Astrocyte of the hippocampus (primary cell): Measurements from ENCODE around the gene MAPKAPK2.
"Not testable (repeated sequence)": the region's sequence is repeated elsewhere in the genome, so short reads cannot be mapped to it uniquely, and the experiment has no call there.

ENCODE experiments used
- DNase-seq: peaks from one replicate; pipeline ENCODE4 v3.0.0; 2011; ENCODE audit warnings: low read depth, low spot score

Gene MAPKAPK2

GRCh38 chr1:206741142-206741701 lies 56.5 kb downstream of the MAPKAPK2 start:
- no peak for DNase-seq

- DNase-seq = no peak
Observed at GRCh38 chr1:206742719-206743383, 58.1 kb downstream of the MAPKAPK2 start.

GRCh38 chr1:206744683-206745082 lies 60.0 kb downstream of the MAPKAPK2 start:
- DNase-seq = no peak

DNA sequence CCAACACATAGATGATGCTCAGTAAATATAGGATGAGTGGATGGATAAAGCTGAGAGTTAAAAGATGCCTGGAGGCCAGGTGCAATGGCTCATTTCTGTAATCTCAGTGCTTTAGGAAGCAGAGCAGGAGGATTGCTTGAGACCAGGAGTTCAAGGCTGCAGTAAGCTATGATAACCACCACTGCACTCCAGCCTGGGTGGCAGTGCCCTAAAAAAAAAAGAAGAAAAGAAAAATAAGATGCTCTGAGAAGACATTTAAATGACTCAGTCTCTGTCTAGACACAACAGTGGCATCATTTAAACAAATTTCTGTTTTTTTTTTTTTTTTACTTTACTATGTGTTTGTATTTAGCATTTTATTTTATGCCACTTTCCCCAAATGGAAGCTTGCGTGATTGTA lies 60.6 kb downstream of the MAPKAPK2 start:
- no peak for DNase-seq

DNA sequence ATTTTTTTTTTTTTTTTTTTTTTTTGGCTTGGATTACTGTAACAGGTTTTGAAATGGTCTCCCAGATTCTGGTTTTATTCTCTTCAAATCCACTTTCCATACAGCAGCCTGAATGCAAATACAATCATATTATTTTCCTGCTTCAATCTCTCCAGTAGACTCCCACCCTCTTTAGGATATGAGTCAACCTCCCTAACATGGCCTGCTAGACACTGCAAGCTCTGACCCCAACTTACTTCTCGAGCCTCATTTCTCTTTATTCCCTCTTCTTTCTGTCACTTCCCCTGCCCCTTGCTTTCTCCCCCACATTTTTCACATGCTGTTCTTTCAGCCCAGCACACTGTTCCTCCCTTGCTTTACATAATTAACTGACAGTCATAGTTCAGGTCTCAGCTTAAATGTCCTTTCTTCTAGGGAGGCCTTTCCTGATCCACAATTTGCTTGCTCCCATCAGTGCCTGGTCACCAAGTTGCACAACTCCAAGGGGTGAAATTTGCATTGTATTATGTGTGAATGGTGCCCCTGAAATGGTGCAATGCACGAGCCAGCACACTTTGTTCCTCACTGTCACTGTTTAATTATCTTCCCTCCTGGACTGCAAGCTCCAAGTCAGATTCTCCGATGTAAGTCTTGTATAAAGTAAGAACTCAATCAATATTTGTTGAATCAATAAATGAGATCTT lies 63.8 kb downstream of the MAPKAPK2 start:
- DNase-seq = no peak

- no peak for DNase-seq
Observed at GRCh38 chr1:206751891-206752290, 67.2 kb downstream of the MAPKAPK2 start.

GRCh38 chr1:206752481-206752880 lies 67.8 kb downstream of the MAPKAPK2 start:
- no peak for DNase-seq

GRCh38 chr1:206753141-206753540 lies 68.4 kb downstream of the MAPKAPK2 start:
- no peak for DNase-seq

GRCh38 chr1:206754011-206754410 lies 69.3 kb downstream of the MAPKAPK2 start:
- no peak for DNase-seq

- DNase-seq = no peak
Observed at GRCh38 chr1:206757524-206758266, 73.0 kb downstream of the MAPKAPK2 start.

DNA sequence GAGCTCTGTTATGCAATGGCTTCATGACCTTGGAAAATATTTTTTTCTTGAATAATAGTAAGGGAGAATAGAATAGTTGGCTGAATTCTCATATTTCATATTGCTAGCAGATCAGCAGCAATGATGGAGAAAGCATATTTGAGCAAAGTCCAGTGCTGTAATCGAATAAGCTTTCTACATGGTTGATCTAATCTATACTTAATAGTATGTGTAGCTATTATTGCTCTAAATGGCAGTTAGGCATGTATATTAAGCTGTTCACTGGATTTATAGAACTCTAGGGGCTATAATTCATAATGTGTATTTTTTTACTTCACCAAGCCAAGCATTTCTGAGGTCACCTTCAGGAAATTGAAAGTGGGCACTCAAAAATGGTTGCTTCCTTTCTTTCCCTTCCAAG lies 75.9 kb downstream of the MAPKAPK2 start:
- no peak for DNase-seq

GRCh38 chr1:206761159-206761768 lies 76.6 kb downstream of the MAPKAPK2 start:
- DNase-seq = no peak

DNA sequence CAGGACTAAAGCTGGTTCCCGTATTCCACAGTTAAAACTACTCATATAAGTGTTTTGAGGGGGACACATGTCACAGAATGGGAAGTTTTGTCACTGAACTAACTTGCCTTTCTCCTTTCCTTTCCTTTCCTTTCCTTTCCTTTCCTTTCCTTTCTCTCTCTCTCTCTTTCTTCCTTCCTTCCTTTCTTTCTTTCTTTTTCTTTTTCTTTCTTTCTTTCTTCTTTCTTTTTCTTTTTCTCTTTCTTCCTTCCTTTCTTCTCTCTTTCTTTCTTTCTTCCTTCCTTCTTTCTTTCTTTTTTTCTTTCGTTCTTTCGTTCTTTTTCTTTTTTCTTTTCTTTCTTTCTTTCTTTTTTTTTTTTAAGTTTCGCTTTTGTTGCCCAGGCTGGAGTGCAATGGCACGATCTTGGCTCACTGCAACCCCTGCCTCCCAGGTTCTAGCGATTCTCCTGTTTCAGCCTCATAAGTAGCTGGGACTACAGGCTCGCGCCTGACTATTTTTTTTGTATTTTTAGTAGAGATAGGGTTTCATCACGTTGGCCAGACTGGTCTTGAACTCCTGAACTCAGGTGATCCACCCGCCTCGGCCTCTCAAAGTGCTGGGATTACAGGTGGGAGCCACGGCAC lies 78.1 kb downstream of the MAPKAPK2 start:
- not testable (repeated sequence) for DNase-seq

GRCh38 chr1:206765771-206766170 lies 81.1 kb downstream of the MAPKAPK2 start:
- DNase-seq = not testable (repeated sequence)

GRCh38 chr1:206766251-206766856 lies 81.6 kb downstream of the MAPKAPK2 start:
- DNase-seq = peak; percentile 91

DNA sequence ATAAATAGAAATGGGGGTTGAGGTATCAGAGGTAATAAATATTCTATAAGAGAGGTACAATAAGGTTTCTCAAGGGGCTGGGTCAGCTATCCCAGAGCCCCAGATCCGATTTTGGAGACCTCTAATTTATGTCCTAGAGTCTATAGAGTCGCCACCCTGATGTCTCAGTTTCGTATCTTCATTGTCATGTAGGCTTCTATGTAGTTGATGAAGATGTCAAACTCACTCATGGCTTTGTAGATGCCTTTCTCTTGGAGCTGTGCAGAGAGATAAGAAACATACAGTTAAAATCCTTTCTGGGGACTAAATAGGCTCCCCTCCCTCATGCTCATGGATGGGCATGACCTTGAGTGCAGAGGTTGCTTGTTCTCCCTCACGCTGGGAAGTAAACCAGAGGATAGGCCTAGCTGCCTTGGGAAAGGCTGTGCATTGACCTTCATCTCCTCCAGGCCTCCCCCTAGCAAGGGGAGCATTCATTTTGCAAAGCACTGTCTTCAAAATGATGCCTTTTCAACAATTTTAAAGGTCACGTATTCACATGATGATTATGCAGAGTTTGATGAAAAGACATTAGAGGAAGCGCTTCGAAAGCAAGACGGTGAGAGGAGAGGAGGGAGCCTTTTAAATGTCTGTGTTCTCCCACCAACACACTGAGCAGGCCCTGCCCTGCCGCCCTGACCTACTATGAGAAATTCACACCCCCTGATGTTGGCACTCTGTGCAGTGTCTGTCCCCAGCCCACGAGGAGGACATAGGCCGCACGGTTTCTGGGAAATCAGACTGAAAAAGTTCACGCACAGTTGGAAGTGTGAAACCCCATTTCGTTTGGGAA lies 84.0 kb downstream of the MAPKAPK2 start:
- DNase-seq = no peak

DNA sequence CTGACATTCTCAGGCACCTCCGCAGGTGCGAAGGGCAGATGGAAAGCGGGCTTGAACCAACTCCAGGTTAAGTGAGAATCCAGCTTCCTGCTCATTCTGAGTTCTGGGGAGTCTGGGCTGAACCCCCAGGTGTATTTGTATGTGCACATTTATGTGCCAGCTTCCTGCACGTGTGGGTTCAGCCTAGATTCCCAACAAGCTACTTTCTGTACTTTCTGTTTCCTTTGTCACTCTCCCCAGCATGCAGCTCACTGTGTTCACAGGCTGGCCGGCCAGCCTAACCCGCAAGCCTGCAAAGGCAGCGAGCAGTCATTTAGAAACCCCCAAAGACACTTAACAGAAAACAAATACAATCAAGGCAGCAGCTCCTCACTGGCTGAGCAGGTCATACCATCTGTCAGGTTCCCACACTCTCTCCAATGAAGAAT lies 84.6 kb downstream of the MAPKAPK2 start:
- no peak for DNase-seq

GRCh38 chr1:206770531-206771337 lies 86.0 kb downstream of the MAPKAPK2 start, which contains the start of gene IL19:
IL19 (plus strand) TSS chr1:206770773; CDS start chr1:206836663, 65,890 bp downstream.
- DNase-seq = peak; percentile 75

- DNase-seq = no peak
Observed at GRCh38 chr1:206771338-206771692, 86.6 kb downstream of the MAPKAPK2 start.
